Thyroid gland (tissue), 4 donors: ENCODE data around the gene SPTBN1. TPM values are rescaled to one million over a fixed set of nuclear protein-coding genes. Genes with fewer than 3 reads are reported as not detected.
A peak's percentile ranks its signal among the peaks of the same experiment; 100 is the strongest.

ENCODE experiments used
- DNase-seq, 2 donors: peaks; one replicate each; pipeline ENCODE4 v3.0.0-alpha.2; 2019
- H3K27ac ChIP-seq, 3 donors: fragments of 200-600 bp; sonication (generic); 1 replicate in 2 of 3; 2 replicates in 1 of 3; pipeline ENCODE4 v1.5.1; 2016 to 2019; ENCODE audit warnings: mild to moderate bottlenecking in 1 of 3, moderate library complexity in 1 of 3
- H3K27me3 ChIP-seq: fragments of 200-600 bp; sonication (generic); one replicate; pipeline ENCODE4 v1.5.1; 2019
- H3K36me3 ChIP-seq, 2 donors: fragments of 200-600 bp; sonication (generic); one replicate each; pipeline ENCODE4 v1.5.1; 2016 to 2019
- H3K4me1 ChIP-seq, 2 donors: fragments of 200-600 bp; sonication (generic); one replicate each; pipeline ENCODE4 v1.5.1; 2017 to 2019
- H3K4me3 ChIP-seq, 3 donors: fragments of 200-600 bp; sonication (generic); replicated peaks in 1 of 3; 1 replicate in 2 of 3; 2 replicates in 1 of 3; pipeline ENCODE4 v1.5.1; 2016; ENCODE audit warnings: mild to moderate bottlenecking in 1 of 3
- H3K9me3 ChIP-seq: fragments of 200-600 bp; sonication (generic); one replicate; pipeline ENCODE4 v1.5.1; 2017
- CTCF ChIP-seq, 6 experiments: fragments of 200-600 bp in 3 of 6; fragments of 450-650 bp in 3 of 6; sonication (generic) in 3 of 6; IDR thresholded peaks; one replicate each; pipeline ENCODE4 v1.5.1; 2016 to 2019; ENCODE audit warnings: antibody characterized with exemption in 6 of 6, mild to moderate bottlenecking in 2 of 6, inconsistent platforms in 1 of 6, moderate library complexity in 1 of 6
- POLR2A ChIP-seq, 2 donors: fragments of 450-650 bp; IDR thresholded peaks; one replicate each; pipeline ENCODE4 v1.6.1; 2017; ENCODE audit warnings: antibody characterized with exemption in 2 of 2, mild to moderate bottlenecking in 2 of 2, moderate library complexity in 1 of 2
- WGBS, 2 donors: methylation state at CpG; one replicate each; pipeline ENCODE4 v1.1.5; 2017; 5-methylcytosine and 5-hydroxymethylcytosine counted together
- intact Hi-C: fragments of 100-400 bp; cut with DNase I; formaldehyde crosslinking; loops from one replicate; pipeline ENCODE4 v1.15.1; 2023
- total RNA-seq, 4 donors: library from RNA; depleted of rRNA; stranded (reverse); fragments of >200 nt; gene quantifications; one replicate each; pipeline ENCODE4 v1.2.3, GENCODE V29; 2016

SPTBN1 gene
- total RNA-seq, 4 donors from 2014 or later, result 381 to 513 (median 419) TPM

GRCh38 chr2:54620948-54621347 lies 164.8 kb downstream of the SPTBN1 start:
- Histone ChIP-seq H3K9me3 (no peaks in the 10 kb centered on the region), H3K27me3 (no peaks in the 10 kb centered on the region), H3K27ac (no peak overlapping the region), H3K4me1 (peaks cover 19 to 27% of the 10 kb centered on the region in 2 donors), H3K36me3 (peaks cover 41 to 50% of the 10 kb centered on the region in 2 donors), H3K4me3 (no peak overlapping the region)
- DNase-seq, result no peak
- intact Hi-C loops, result loop anchor here (10.0 kb wide), 1 partner anchor 96 kb away; no protein-coding TSS in a partner anchor
- WGBS, 2 donors, result 92 to 95% methylated on average over 5 of the region's 5 CpGs
- TF ChIP-seq CTCF (IDR thresholded peaks at IDR 0.05), result no peak
- no peak for TF ChIP-seq POLR2A (IDR thresholded peaks at IDR 0.05)

GRCh38 chr2:54624591-54625071 lies 168.5 kb downstream of the SPTBN1 start:
- TF ChIP-seq CTCF (IDR thresholded peaks at IDR 0.05) (no peak), POLR2A (IDR thresholded peaks at IDR 0.05) (no peak)
- WGBS, 2 donors, result 74 to 77% methylated on average over 12 of the region's 12 CpGs
- no peaks in the 10 kb centered on the region for H3K27me3 ChIP-seq
- intact Hi-C loops, result loop anchor here (10.0 kb wide), 1 partner anchor 100 kb away; no protein-coding TSS in a partner anchor
- H3K4me1 ChIP-seq, result peaks cover 3 to 15% of the 10 kb centered on the region in 2 donors
- no peak overlapping the region for H3K4me3 ChIP-seq
- H3K36me3 ChIP-seq, result peaks cover 62 to 85% of the 10 kb centered on the region in 2 donors
- no peaks in the 10 kb centered on the region for H3K9me3 ChIP-seq
- peak overlapping the region; percentile 37 to 58 (median 52) for H3K27ac ChIP-seq
- no peak for DNase-seq

DNA sequence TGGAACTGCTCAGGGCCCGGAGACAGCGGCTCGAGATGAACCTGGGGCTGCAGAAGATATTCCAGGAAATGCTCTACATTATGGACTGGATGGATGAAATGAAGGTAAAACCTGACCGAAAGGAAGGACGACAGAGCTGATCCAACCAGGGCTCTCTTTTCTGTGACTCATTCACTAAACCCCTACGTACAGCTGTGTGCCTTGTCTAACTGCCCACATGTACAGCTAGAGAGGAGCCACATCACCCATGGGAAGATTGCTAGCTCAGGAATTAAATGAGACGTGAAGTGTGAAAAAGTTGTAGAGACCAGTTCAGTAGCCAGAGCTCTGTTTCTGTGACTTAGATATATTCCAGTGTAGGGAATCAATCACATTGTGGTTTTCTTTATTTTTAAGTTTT lies 170.0 kb downstream of the SPTBN1 start:
- intact Hi-C loops, result loop anchor here (10.0 kb wide), 1 partner anchor 101 kb away; no protein-coding TSS in a partner anchor
- H3K9me3 ChIP-seq, result no peaks in the 10 kb centered on the region
- DNase-seq, result no peak
- H3K36me3 ChIP-seq, result peaks cover 76 to 96% of the 10 kb centered on the region in 2 donors
- peaks cover 0 to 10% of the 10 kb centered on the region in 2 donors for H3K4me1 ChIP-seq
- H3K27ac ChIP-seq, result peak overlapping the region in 2 of 3 donors; percentile 33 to 58
- no peak overlapping the region for H3K4me3 ChIP-seq
- 92 to 94% methylated on average over 7 of the region's 7 CpGs for whole genome bisulfite sequencing, 2 donors
- no peaks in the 10 kb centered on the region for H3K27me3 ChIP-seq
- TF ChIP-seq POLR2A (IDR thresholded peaks at IDR 0.05) (no peak), CTCF (IDR thresholded peaks at IDR 0.05) (no peak)

DNA sequence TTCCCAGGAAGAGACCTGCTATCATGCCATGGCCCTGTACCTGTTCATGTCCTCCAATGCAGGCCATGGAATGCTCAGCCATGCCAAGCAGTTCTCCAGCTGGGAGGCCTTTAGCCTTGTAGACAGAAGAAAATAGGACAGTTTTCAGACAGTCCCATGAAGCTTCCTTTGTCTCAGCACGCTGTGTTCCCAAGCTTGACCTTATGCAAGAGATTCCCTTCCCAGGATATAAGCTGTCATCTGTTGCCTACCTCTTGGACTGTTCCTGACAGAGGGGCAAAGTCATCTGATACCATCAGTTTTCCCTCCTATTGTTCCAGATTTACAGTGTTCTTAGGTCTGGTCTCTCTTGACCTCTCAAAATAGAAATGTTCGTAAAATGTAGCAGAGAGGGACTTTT lies 170.8 kb downstream of the SPTBN1 start:
- H3K4me1 ChIP-seq, result peaks cover 0 to 10% of the 10 kb centered on the region in 2 donors
- TF ChIP-seq POLR2A (IDR thresholded peaks at IDR 0.05) (no peak), CTCF (IDR thresholded peaks at IDR 0.05) (no peak)
- no peaks in the 10 kb centered on the region for H3K27me3 ChIP-seq
- peak overlapping the region in 2 of 3 donors; percentile 33 to 54 for H3K27ac ChIP-seq
- 89 to 93% methylated on average over 2 of the region's 2 CpGs for WGBS, 2 donors
- no peak overlapping the region for H3K4me3 ChIP-seq
- no peak for DNase-seq
- peaks cover 84 to 96% of the 10 kb centered on the region in 2 donors for H3K36me3 ChIP-seq
- intact Hi-C loops, result loop anchor here (10.0 kb wide), 1 partner anchor 102 kb away; no protein-coding TSS in a partner anchor
- H3K9me3 ChIP-seq, result no peaks in the 10 kb centered on the region

DNA sequence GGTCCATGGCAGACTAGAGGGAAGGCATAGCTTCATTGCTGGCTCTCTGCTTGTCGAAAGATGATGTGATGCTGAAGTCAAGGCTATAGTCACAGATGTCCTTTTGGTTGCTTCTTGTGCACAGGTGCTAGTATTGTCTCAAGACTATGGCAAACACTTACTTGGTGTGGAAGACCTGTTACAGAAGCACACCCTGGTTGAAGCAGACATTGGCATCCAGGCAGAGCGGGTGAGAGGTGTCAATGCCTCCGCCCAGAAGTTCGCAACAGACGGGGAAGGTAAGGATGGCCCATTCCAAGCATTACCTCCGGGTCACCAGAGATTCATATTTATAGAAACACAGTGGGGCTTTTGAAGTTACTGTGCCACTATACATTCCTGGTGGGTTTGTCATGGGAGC lies 171.8 kb downstream of the SPTBN1 start:
- Histone ChIP-seq H3K27me3 (no peaks in the 10 kb centered on the region), H3K4me1 (peaks cover 0 to 10% of the 10 kb centered on the region in 2 donors), H3K9me3 (no peaks in the 10 kb centered on the region), H3K4me3 (no peak overlapping the region), H3K36me3 (peaks cover 87 to 93% of the 10 kb centered on the region in 2 donors), H3K27ac (peak overlapping the region in 1 of 3 donors; percentile 54)
- 98 to 100% methylated on average over 6 of the region's 6 CpGs for WGBS, 2 donors
- DNase-seq, result no peak
- TF ChIP-seq CTCF (IDR thresholded peaks at IDR 0.05) (no peak), POLR2A (IDR thresholded peaks at IDR 0.05) (no peak)
- intact Hi-C loops, result loop anchor here (10.0 kb wide), 1 partner anchor 103 kb away; no protein-coding TSS in a partner anchor
